A549 treated with Mapracorat at 1 μM for 4 hours (cell line): Measurements from ENCODE around the gene SH3RF1. TPM values are rescaled to one million over a fixed set of nuclear protein-coding genes. Genes with fewer than 3 reads are reported as not detected.

Experiments
- total RNA-seq: library from RNA; stranded (reverse); fragments of 200-300 nt; extraction: Qiagen RNA extraction; gene quantifications from 5 replicates; pipeline ENCODE4 v1.2.3, GENCODE V29; 2022

Gene SH3RF1
- total RNA-seq, result 7.9 to 10.4 TPM (median 9.2 TPM) in 5 replicates

DNA sequence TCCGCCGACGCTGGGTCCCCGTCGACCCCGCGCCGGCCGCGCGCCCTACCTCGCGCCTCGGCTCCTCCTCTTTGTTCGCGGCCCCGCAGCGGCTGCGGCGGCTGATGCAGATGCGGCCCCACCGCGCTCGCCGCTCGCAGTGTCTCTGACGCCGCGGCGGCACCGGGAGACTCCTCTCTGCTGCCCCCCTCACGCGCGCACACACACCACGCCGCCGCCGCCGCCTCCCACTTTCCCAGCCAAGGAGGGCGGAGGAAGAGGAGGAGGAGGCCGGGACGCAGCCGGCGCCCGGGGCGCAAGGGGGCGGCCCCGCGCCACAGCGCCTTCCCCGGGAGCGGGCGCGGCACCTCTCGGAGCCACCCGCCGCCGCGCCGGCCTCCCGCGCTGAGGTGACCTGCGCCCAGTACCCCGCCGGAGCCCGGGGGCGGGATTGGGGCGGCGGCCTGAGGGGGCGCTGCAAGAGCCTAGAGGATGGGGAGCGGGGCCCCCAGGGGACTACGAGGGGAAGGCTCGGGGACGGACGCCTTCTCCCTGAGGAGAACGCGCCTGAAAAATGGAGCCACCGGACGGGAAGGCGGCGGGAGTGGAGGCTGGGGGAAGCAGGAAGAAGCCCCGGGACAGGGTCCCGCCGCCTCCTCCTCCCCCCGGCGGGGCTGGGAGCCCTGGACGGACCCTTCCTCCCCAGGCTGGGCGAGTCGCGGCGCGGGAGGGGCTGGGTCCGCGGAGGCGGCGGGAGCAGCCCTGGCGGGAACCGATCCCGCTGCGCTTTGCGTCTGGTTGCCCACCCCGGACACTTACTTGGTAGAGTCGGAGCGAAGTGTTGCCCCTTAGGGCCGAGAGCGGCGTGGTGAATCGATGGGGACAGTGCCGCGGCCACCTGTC is at the start of gene SH3RF1:
SH3RF1 (minus strand) TSS at position 147 of the 882 bp plus-strand sequence. CDS start 1,744 bp downstream, outside the sequence.

